Measurements from ENCODE around the gene PAX6.

PAX6 gene

GRCh38 chr11:31822175-31822926, 11.2 kb upstream of the PAX6 start:
- DNase-seq (ENCODE audit: low read depth) = no peak

GRCh38 chr11:31821766-31822165, 10.6 kb upstream of the PAX6 start:
- DNase-seq (ENCODE audit: low read depth) = no peak

GRCh38 chr11:31821235-31821764, 10.2 kb upstream of the PAX6 start:
- DNase-seq (ENCODE audit: low read depth) = no peak

GRCh38 chr11:31820438-31820818, 9.3 kb upstream of the PAX6 start:
- no peak for DNase-seq (ENCODE audit: low read depth)

- no peak for DNase-seq (ENCODE audit: low read depth)
Measured at GRCh38 chr11:31819621-31820437, 8.7 kb upstream of the PAX6 start.

GRCh38 chr11:31818874-31819331, 7.8 kb upstream of the PAX6 start:
- DNase-seq (ENCODE audit: low read depth) = no peak

- DNase-seq (ENCODE audit: low read depth) = no peak
Measured at GRCh38 chr11:31818425-31818755, 7.3 kb upstream of the PAX6 start.

- DNase-seq (ENCODE audit: low read depth) = no peak
Measured at GRCh38 chr11:31817621-31818424, 6.7 kb upstream of the PAX6 start.

- no peak for DNase-seq (ENCODE audit: low read depth)
Measured at GRCh38 chr11:31817054-31817620, 6.0 kb upstream of the PAX6 start.

- no peak for DNase-seq (ENCODE audit: low read depth)
Measured at GRCh38 chr11:31816468-31817053, 5.4 kb upstream of the PAX6 start.

- DNase-seq (ENCODE audit: low read depth) = no peak
Measured at GRCh38 chr11:31815711-31816467, 4.8 kb upstream of the PAX6 start.

GRCh38 chr11:31814176-31814868, 3.2 kb upstream of the PAX6 start:
- no peak for DNase-seq (ENCODE audit: low read depth)

- DNase-seq (ENCODE audit: low read depth) = no peak
Measured at GRCh38 chr11:31813391-31814175, 2.5 kb upstream of the PAX6 start.

- no peak for DNase-seq (ENCODE audit: low read depth)
Measured at GRCh38 chr11:31812383-31813381, 1.6 kb upstream of the PAX6 start.

GRCh38 chr11:31809857-31810778, 1.0 kb downstream of the PAX6 start:
- DNase-seq (ENCODE audit: low read depth) = no peak

- DNase-seq (ENCODE audit: low read depth) = no peak
Measured at GRCh38 chr11:31809541-31809856, 1.6 kb downstream of the PAX6 start.

Data from activated gamma-delta T cell treated with anti-CD3 and anti-CD28 coated beads, Interleukin-2, amount 50 U/mL, for 16 hours (primary cell).